ENCODE results near the gene PRDM1.

GRCh38 chr6:106147476-106147875 is 61.3 kb downstream of the PRDM1 start:
- TF ChIP-seq CTCF (IDR thresholded peaks at IDR 0.05), result no peak
- no peak for TF ChIP-seq EZH2 (IDR thresholded peaks at IDR 0.05; ENCODE audit: borderline replicate concordance, insufficient read depth, low read depth, low read length, poor library complexity, severe bottlenecking)
